Caco-2 (cell line): ENCODE measurements around the gene HEXB. TPM values are rescaled to one million over a fixed set of nuclear protein-coding genes. Genes with fewer than 3 reads are reported as not detected.

Source experiments
- BruUV-seq: library from RNA; stranded (reverse); fragments of 400-500 nt; replicated peaks from 2 replicates; lab custom pipeline; 2021; lab: Mats Ljungman, UMichigan
- CTCF ChIA-PET: fragments of 300-600 bp; sonication (Branson Sonifier 250); formaldehyde crosslinking; loops from one replicate; lab custom pipeline; 2022; ENCODE audit warnings: antibody characterized with exemption; lab: Charles Lee
- POLR2A ChIA-PET: fragments of 300-600 bp; sonication (Branson Sonifier 250); formaldehyde crosslinking; loops from one replicate; lab custom pipeline; 2022; ENCODE audit warnings: antibody characterized with exemption; lab: Charles Lee
- DNase-seq, 2 experiments: peaks; one replicate each; pipeline versions ENCODE4 v3.0.0 to v3.0.0-alpha.2; 2020 to 2022
- H3K27me3 ChIP-seq: replicated peaks from 2 replicates; pipeline ENCODE4 v1.6.0; 2011; ENCODE audit warnings: low read length; ENCODE audit not compliant: control insufficient read depth, insufficient read depth
- H3K36me3 ChIP-seq: 2 replicates; pipeline ENCODE4 v1.5.1; 2011; ENCODE audit warnings: low read length; ENCODE audit not compliant: control insufficient read depth, insufficient read depth
- H3K4me1 ChIP-seq: fragments of 250-450 bp; sonication (Bioruptor Pico); 2 replicates; pipeline ENCODE4 v1.5.1; 2020; ENCODE audit warnings: mild to moderate bottlenecking
- H3K4me3 ChIP-seq: 2 replicates; pipeline ENCODE4 v1.5.1; 2011; ENCODE audit warnings: low read depth, mild to moderate bottlenecking, control low read depth, low read length
- H3K9me3 ChIP-seq: fragments of 250-450 bp; sonication (Bioruptor Pico); 2 replicates; pipeline ENCODE4 v1.5.1; 2020; ENCODE audit warnings: mild to moderate bottlenecking, moderate library complexity
- H3K27ac Mint-ChIP-seq: one replicate; pipeline ENCODE4 v1.8.0; 2022; ENCODE audit warnings: mixed read lengths; ENCODE audit not compliant: unreplicated experiment
- H3K27me3 Mint-ChIP-seq: one replicate; pipeline ENCODE4 v1.8.0; 2022; ENCODE audit warnings: mixed read lengths; ENCODE audit not compliant: insufficient read depth, unreplicated experiment
- H3K36me3 Mint-ChIP-seq: one replicate; pipeline ENCODE4 v1.8.0; 2022; ENCODE audit warnings: mild to moderate bottlenecking, mixed read lengths; ENCODE audit not compliant: insufficient read depth, unreplicated experiment
- H3K4me1 Mint-ChIP-seq: one replicate; pipeline ENCODE4 v1.8.0; 2022; ENCODE audit warnings: low read depth, mixed read lengths; ENCODE audit not compliant: unreplicated experiment
- H3K4me3 Mint-ChIP-seq: one replicate; pipeline ENCODE4 v1.8.0; 2022; ENCODE audit warnings: mild to moderate bottlenecking, moderate library complexity, mixed read lengths; ENCODE audit not compliant: unreplicated experiment
- H3K9me3 Mint-ChIP-seq: one replicate; pipeline ENCODE4 v1.8.0; 2022; ENCODE audit warnings: mixed read lengths; ENCODE audit not compliant: unreplicated experiment
- CTCF ChIP-seq, 2 experiments: fragments of 200-600 bp in 1 of 2; IDR thresholded peaks; 1 replicate in 1 of 2; 2 replicates in 1 of 2; pipeline versions ENCODE4 v1.5.1 to v1.8.0; 2011 to 2022; ENCODE audit warnings: antibody characterized with exemption in 1 of 2, control low read depth in 1 of 2, inconsistent platforms in 1 of 2, low read depth in 1 of 2, low read length in 1 of 2, mild to moderate bottlenecking in 1 of 2, moderate library complexity in 1 of 2; ENCODE audit not compliant: insufficient read depth in 1 of 2, severe bottlenecking in 1 of 2, unreplicated experiment in 1 of 2
- intact Hi-C: fragments of 100-400 bp; cut with micrococcal nuclease; formaldehyde crosslinking; loops from one replicate; pipeline ENCODE4 v1.10.0; 2022; ENCODE audit not compliant: unreplicated experiment
- total RNA-seq: library from RNA; stranded (reverse); gene quantifications from 2 replicates; pipeline ENCODE4 v1.2.3, GENCODE V29; 2022

Gene HEXB
- total RNA-seq, 1 experiment from 2014 or later = 217 TPM

- Histone ChIP-seq H3K4me1 (peaks cover 32% of the 10 kb centered on the region), H3K4me3 (peak overlapping the region; percentile 99), H3K9me3 (no peaks in the 10 kb centered on the region), H3K36me3 (no peaks in the 10 kb centered on the region), H3K27me3 (no peaks in the 10 kb centered on the region)
- Mint-ChIP-seq H3K4me1 (peaks cover 33% of the 10 kb centered on the region), H3K4me3 (peak overlapping the region; percentile 93), H3K36me3 (peaks cover 58% of the 10 kb centered on the region), H3K9me3 (no peaks in the 10 kb centered on the region), H3K27me3 (no peaks in the 10 kb centered on the region), H3K27ac (peak overlapping the region; percentile 93)
- POLR2A ChIA-PET = interaction anchor here (0.5 to 1.8 kb wide), 15 partner anchors 7 to 556 kb away, joined by 3 to 13 read pairs (median 4); no protein-coding TSS in a partner anchor
- intact Hi-C loops = loop anchor here (1.0 to 5.0 kb wide), 6 partner anchors 9 to 428 kb away; no protein-coding TSS in a partner anchor
- DNase-seq = peak; percentile 94 to 97
- BruUV-seq = no TSS peak
- no peak for TF ChIP-seq CTCF (IDR thresholded peaks at IDR 0.05; ENCODE audit: insufficient read depth in 1 of 2, low read depth in 1 of 2, low read length in 1 of 2, severe bottlenecking in 1 of 2, unreplicated experiment in 1 of 2)
- CTCF ChIA-PET = interaction anchor here (0.6 to 1.7 kb wide), 8 partner anchors 9 to 654 kb away, joined by 3 to 6 read pairs (median 4); partner anchors contain the start of gene ANKRD31
Measured at GRCh38 chr5:74640954-74641734, 43.9 kb upstream of the HEXB start.

GRCh38 chr5:74641735-74642542, 43.1 kb upstream of the HEXB start:
- Histone ChIP-seq H3K4me3 (peak overlapping the region; percentile 99), H3K27me3 (no peaks in the 10 kb centered on the region), H3K4me1 (peaks cover 27% of the 10 kb centered on the region), H3K36me3 (no peaks in the 10 kb centered on the region), H3K9me3 (no peaks in the 10 kb centered on the region)
- H3K36me3 Mint-ChIP-seq = peaks cover 50% of the 10 kb centered on the region
- DNase-seq = peak; percentile 59 to 66
- peak; percentile 35 to 46 for TF ChIP-seq CTCF (IDR thresholded peaks at IDR 0.05; ENCODE audit: insufficient read depth in 1 of 2, low read depth in 1 of 2, low read length in 1 of 2, severe bottlenecking in 1 of 2, unreplicated experiment in 1 of 2)
- intact Hi-C loops = loop anchor here (1.0 to 5.0 kb wide), 9 partner anchors 47 to 607 kb away; no protein-coding TSS in a partner anchor
- POLR2A ChIA-PET = interaction anchor here (0.5 to 1.6 kb wide), 3 partner anchors 8 to 304 kb away, joined by 3 to 5 read pairs (median 4); no protein-coding TSS in a partner anchor
- H3K27me3 Mint-ChIP-seq = no peaks in the 10 kb centered on the region
- no peaks in the 10 kb centered on the region for H3K9me3 Mint-ChIP-seq
- H3K27ac Mint-ChIP-seq = peak overlapping the region; percentile 93
- peaks cover 25% of the 10 kb centered on the region for H3K4me1 Mint-ChIP-seq
- TSS peak; percentile 85 for BruUV-seq
- CTCF ChIA-PET = interaction anchor here (0.6 to 0.7 kb wide), 3 partner anchors 23 to 655 kb away, joined by 3 to 5 read pairs (median 3); no protein-coding TSS in a partner anchor
- peak overlapping the region; percentile 93 for H3K4me3 Mint-ChIP-seq

GRCh38 chr5:74642543-74642863, 42.5 kb upstream of the HEXB start:
- intact Hi-C loops = loop anchor here (1.0 to 5.0 kb wide), 5 partner anchors 140 to 607 kb away; no protein-coding TSS in a partner anchor
- H3K4me3 ChIP-seq = no peak overlapping the region

More at GRCh38 chr5:74642543-74642863, 42.5 kb upstream of the HEXB start:
- ChIA-PET CTCF (no interaction called here), POLR2A (no interaction called here)
- Histone ChIP-seq H3K27me3 (no peaks in the 10 kb centered on the region), H3K36me3 (no peaks in the 10 kb centered on the region), H3K9me3 (no peaks in the 10 kb centered on the region), H3K4me1 (peaks cover 22% of the 10 kb centered on the region)
- TF ChIP-seq CTCF (IDR thresholded peaks at IDR 0.05; ENCODE audit: insufficient read depth in 1 of 2, low read depth in 1 of 2, low read length in 1 of 2, severe bottlenecking in 1 of 2, unreplicated experiment in 1 of 2) = no peak
- peak overlapping the region; percentile 93 for H3K27ac Mint-ChIP-seq
- no peak for DNase-seq
- peak overlapping the region; percentile 93 for H3K4me3 Mint-ChIP-seq
- H3K9me3 Mint-ChIP-seq = no peaks in the 10 kb centered on the region
- peaks cover 19% of the 10 kb centered on the region for H3K4me1 Mint-ChIP-seq
- no peaks in the 10 kb centered on the region for H3K27me3 Mint-ChIP-seq
- no TSS peak for BruUV-seq
- peaks cover 44% of the 10 kb centered on the region for H3K36me3 Mint-ChIP-seq
